ENCODE measurements around the gene ACER1.
"Not testable (repeated sequence)": the region's sequence is repeated elsewhere in the genome, so short reads cannot be mapped to it uniquely, and the experiment has no call there.

ACER1 gene

DNA sequence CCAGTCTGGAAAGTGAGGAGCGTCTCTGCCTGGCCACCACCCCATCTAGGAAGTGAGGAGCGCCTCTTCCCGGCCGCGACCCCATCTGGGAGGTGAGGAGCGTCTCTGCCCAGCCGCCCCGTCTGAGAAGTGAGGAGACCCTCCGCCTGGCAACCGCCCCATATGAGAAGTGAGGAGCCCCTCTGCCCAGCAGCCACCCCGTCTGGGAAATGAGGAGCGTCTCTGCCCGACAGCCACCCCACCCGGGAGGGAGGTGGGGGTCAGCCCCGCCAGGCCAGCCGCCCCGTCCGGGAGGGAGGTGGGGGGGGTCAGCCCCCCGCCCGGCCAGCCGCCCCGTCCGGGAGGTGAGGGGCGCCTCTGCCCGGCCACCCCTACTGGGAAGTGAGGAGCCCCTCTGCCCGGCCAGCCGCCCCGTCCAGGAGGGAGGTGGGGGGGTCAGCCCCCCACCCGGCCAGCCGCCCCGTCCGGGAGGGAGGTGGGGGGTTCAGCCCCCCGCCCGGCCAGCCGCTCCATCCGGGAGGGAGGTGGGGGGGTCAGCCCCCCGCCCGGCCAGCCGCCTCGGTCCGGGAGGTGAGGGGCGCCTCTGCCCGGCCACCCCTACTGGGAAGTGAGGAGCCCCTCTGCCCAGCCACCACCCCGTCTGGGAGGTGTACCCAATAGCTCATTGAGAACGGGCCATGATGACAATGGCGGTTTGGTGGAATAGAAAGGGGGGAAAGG is 22.1 kb upstream of the ACER1 start:
- not testable (repeated sequence) for DNase-seq

DNA sequence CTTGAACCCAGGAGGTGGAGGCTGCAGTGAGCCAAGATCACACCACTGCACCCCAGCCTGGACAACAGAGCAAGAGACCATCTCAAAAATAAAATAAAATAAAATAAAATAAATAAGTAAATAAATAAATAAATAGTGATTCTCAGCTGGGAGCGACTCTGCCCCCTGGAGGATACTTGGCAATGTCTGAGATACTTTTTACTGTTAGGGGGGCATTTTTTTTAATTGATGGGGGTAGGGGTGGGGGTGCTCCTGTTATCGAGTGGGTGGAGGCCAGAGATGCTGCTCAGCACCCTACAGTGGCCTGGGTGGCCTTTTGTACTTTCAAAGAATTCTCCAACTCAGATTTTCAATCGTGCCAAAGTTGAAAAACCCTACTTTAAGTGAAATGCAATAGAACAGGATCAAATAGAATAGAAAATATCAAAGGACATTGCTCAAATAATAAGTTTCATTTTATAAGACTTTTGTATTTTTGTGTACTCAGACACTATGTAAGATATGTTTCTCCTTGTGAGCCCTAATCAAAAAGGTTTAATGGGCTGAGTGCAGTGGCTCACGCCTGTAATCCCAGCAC is 20.8 kb upstream of the ACER1 start:
- no peak for DNase-seq

DNA sequence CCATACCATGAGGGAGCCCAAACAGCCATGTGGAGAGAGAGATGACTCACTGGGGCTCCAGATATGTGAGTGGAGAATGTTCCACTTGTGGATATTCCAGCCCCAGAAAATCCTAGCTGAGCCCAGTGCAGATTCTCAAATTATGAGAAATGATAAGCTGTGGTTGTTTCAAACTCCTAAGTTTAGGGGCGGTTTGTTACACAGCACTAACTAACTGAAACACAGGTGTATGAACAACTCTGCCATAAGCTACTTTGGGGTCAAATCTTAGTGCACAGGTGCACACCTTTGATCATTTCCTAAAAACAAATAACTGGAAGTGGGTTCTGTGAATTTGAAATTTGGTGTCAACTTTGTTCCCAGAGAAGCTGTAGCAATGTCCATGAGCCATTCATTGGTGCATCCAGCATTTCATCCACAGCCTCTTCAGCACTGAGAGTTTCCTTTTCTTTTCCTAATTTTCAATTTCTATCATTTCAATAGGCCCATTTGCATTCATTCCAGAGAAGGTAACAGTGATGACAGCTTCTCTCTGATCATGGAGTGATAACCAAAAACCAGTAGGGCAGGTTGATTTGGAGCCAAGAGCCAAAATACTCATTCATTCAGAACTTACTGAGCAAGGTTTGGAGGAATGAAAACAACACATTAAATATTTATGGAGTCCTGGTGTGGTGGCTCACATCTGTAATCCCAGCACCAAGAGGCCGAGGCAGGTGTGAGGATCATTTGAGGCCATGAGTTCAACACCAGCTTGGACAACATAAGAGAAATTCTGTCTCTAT is 19.2 kb upstream of the ACER1 start:
- DNase-seq: no peak

DNA sequence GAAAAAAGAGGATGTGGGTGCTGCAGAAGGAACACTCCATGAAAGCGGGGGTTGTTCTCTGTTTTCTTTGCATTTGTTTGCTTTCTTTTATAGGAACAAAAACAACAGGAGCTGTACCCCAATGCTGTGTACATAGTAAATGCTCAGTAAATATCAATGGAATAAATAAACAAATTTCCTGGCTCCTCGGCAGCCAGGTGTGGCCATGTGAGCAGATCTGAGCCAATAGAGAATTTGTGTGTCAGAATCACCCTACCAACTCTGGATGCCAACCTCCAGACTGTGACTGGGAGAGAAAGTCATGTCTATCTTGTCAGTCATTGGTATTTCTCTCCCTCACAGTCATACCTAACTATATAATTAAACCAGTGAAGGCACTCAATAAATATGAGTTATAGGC is 17.3 kb upstream of the ACER1 start:
- no peak for DNase-seq

DNA sequence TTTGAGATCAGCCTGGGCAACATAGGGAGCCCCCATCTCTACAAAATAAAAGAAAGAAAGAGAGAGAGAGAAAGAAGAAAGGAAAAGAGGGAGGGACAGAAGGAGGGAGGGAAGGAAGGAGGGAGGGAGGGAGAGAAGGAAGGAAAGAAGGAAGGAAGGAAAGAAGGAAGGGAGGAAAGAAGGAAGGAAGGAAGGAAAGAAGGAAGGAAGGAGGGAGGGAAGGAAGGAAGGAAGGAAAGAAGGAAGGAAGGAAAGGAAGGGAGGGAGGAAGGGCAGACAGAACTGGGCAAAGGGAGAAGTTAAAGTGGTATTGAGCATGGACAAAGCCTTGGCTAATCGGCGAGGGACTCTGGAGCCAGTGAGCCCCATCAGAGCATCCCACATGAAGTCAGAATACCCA is 15.9 kb upstream of the ACER1 start:
- DNase-seq: not testable (repeated sequence)

DNA sequence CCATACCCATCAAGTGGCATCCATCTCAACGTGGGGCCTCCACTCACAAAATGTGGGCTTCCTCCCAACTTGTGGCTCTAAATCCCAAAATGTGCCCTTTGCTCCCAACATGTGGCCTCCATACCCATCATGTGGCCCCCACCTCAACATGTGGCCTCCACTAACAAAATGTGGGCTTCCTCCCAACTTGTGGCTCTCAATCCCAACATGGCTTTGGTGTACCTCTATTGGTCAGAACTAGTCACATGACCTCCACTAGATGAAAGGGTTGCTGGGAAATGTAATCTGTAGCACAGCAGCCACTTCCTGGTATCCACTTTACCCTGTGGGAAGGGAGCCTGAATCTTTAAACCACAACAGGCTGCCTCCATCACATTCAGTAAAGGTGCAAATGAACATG is 10.1 kb upstream of the ACER1 start:
- DNase-seq: no peak

DNA sequence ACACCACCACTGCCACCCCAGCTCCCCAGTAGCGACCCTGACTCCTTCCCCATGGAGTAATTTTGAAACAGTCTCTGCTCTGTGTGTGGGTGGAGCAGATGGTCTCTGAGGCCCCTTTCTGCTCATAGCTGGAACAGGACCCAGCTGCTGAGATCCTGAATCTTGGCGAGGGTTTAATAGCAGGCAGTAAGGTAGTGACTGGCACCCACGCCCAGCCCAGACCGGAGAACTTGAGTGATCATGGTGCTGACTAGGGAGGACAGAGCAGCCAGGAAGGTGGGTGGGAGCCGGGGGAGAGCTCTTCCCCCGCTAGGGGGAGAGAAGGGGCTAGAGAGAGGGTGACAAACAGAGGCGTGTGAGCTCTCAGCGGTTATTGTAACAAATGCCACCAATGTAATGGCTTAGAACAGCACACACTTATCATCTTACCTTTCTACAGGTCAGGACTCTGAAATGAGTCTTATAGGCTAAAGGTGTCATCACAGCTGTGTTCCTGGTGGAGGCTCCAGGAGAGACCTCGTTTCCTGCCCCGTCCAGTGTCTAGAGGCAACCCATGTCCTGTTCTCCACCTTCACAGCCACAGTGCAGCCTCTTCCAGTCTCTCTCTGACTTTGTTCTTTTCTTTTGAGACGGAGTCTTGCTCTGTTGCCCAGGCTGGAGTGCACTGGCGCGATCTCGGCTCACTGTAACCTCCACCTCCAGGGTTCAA is 7.2 kb upstream of the ACER1 start:
- no peak for DNase-seq

DNA sequence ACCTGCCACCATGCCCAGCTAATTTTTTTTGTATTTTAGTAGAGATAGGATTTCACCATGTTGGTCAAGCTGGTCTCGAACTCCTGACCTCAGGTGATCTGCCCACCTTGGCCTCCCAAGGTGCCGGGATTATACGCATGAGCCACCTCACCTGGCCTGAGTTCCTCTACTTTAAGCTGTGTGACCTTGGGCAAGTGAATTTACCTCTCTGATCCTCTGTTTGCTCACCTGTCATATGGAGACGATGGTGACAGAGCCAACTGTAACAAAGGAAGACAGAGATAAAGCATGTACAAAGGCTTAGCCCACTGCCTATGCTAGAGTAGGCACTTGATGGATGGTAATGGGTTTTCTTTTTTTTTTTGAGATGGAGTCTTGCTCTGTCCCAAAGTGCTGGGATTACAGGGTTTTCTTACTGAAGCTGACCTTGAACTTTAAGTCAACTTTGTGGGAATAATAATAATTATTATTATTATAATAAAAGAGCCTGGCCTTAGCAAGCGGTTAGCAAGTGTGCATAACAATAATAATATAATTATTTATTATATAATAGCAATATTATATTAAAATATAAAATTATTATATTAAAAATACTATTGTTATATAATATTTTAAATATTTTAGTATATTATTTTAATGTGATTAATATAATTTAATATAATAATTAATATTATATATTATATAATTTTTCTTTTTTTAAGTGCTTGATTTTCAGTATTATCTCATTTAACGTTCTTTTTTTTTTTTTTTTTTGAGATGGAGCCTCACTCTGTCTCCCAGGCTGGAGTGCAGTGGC is 1.3 kb upstream of the ACER1 start:
- DNase-seq: no peak

DNA sequence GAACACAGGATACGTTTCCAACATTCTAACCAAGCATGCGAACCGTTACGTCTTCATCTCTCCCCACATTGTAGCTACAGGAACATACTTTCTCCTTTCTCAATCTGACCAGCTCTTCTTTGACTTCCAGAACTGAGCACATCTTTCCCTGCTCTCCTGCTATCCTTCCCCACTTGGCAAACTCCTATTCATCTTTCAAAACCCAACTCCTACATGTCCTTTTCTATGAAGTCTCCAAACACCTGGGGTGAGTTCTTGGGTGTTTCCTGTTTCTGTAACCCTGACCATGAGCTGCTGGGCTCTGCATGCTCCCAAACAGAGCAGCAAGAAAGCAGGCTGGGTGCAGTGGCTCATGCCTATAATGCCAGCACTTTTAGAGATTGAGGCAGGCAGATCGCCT is 6.6 kb downstream of the ACER1 start:
- no peak for DNase-seq

DNA sequence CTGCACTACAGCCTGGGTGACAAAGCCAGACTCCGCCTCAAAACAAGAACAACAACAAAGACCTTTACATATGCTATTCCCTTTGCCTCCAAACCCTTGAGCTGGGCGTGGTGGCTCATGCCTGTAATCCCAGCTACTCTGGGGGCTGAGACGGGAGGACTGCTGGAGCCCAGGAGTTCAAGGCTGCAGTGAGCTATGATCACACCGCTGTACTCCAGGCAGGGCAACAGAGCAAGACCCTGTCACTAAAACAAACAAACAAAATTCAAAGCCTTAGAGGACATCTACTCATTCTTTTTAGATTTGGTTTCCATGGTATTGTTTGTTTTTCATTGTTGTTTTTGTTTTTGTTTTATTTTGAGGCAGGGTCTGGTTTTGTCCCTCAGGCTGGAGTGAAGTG is 7.8 kb downstream of the ACER1 start:
- DNase-seq: no peak

DNA sequence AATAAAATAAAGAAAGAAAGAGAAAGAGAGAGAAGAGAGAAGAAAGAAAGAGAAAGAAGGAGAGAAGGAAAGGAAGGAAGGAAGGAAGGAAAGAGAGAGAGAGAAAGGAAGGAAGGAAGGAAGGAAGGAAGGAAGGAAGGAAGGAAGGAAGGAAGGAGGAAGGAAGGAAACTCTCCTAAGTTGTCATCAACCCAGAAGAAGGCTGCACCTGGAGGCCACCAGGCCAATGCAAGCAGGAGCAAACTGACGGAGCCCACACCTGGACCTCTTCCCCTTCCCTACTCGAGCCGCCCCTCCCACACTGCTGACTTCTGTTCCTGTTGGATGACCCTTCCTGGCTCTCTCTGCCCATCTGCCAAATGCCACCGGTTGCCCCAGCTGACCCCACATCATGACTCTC is 8.7 kb downstream of the ACER1 start:
- DNase-seq: no peak

DNA sequence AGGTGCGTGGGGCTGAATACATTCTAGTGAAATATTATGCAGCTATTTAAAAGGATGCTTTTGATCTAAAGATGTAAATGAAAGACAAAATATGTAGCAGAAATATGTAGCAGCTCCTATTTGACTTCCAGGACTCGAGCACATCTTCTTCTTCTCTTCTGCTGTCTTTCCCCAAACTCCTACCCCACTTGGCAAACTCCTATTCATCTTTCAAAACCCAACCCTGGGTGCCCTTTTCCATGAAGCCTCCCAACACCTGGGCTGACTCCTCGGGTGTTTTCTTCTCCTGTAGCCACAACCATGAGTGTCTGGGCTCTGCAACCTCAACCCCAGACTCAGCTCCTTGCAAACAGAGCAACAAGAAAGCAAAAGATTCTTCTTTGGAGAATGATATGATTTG is 11.1 kb downstream of the ACER1 start:
- DNase-seq: no peak

DNA sequence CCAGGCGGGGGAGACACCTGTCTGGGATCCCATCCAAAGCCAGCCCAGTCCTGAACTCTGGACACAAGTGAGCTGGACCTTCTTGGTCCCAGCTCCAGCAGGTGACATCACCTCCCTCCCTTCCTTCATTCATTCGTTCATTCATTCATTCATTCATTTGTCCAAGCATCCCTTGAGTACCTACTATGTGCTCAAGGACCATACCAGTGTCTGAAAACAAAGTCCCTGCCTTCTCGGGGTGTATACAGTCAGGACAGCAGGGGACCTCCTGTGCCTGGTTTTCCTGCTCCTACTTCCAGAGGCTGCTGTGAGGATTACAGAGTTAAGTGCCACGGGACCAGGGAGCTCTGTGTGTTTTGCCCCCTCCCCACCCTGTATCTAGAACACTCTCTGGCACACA is 14.0 kb downstream of the ACER1 start:
- no peak for DNase-seq

DNA sequence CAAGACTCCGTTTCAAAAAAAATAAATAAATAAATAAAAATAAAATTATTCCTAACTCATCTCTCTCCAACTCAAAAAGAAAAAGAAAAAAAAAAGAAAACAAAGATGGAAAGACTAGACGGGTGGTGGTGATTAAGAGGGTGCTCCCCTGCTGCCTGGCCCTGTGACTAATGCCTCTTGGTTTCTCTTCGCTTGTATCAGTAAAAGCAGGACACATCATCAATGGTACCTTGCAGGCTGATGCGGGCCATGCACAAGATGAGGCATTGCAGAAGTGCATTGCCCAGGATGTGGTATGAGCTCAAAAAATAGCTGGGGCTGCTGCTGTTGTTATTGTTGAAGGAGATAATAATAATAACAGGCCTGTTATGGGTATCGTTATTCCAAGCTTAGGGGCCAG is 14.6 kb downstream of the ACER1 start:
- no peak for DNase-seq

DNA sequence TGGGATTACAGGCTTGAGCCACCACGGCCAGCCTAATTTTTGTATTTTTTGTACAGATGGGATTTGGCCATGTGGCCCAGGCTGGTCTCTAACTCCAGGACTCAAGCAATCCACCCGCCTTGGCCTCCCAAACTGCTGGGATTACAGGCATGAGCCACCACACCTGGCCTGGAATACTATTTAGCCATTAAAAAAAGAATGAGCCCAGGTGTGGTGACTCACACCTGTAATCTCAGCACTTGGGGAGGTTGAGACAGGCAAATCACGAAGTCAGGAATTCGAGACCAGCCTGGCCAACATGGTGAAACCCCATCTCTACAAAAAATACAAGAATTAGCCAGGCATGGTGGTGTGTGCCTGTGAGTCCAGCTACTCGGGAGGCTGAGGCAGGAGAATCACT is 17.8 kb downstream of the ACER1 start:
- DNase-seq: not testable (repeated sequence)

DNA sequence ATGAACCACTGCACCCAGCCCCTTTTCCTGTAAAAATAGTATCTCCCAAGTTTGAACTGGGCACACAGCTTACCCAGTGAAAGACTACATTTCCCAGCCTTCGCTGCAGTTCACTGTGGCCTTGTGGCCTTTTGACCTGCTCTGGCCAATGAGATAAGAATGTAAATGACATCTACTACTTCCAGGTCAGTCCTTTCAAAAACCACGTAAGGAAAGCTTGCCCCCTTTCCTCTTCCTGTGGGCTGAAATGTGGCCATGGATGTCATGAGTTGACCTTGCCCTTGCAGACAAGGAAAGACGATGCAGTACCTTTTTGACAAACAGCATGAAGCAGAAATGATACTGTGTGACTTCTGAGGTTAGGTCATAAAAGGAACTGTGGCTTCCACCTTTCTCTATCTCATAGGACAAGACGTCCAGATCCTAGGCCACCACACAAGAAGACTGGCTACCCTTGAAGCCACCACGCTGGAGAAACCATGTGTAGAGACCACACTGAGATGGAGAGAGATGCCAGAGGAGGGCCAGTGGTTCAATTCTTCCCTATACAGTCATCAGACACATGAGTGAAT is 19.9 kb downstream of the ACER1 start:
- DNase-seq: no peak

DNA sequence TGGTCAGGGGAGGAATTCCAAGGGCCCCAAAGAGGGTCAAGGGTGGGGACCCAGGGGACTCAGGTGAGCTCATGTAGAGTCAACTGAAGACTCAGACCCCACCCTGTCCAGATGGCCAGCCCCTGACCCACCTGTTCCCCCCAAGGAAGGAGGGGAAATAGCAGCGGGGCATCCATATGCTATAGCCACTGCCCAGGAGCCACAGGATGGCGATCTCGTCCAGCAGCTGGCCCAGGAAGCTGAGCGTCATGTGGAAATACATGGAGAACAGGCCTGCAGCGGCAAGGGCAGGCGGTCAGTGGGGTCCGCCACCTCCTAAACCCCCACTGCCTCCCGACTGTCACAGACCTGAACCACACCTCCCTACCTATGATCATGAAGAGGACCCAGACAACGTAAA is 21.4 kb downstream of the ACER1 start:
- no peak for DNase-seq

DNA sequence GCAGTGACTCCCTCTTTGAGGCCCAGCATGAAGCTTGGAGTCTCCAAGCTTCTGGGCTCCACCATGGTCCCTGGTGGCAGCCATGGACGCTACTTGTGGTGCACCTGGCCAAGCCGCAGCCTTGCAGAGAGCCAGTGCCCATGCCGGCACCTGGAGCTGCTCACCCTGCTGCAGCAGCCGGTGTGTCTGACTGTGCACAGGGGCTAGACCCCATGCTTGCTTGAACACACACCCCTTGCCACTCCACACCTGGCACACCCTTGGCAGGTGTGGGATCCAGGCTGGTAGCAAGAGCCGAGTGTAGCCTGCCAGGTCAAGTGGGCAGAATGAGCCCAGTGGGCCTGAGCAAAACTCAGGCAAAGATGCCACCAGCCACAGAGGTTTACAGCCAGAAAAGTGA is 35.0 kb downstream of the ACER1 start:
- no peak for DNase-seq

DNA sequence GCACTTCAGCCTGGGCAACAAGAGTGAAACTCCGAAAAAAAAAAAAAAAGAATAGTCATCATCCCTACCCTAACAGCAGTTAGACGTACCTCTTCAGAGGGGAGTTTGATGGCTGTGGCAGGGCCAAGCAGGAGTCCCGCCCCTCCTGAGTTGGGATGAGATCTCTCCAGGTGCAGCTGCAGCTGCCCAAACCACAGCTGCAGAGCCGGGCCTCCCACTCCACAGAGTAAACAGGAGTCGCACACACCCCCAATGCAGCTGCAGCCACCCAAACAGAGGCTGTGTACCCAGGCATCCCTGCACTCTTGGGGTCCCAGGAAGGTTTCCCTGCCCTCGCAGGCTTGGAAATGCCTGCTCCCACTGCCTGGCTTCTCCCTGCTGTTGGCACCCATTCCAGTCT is 36.2 kb downstream of the ACER1 start:
- no peak for DNase-seq

DNA sequence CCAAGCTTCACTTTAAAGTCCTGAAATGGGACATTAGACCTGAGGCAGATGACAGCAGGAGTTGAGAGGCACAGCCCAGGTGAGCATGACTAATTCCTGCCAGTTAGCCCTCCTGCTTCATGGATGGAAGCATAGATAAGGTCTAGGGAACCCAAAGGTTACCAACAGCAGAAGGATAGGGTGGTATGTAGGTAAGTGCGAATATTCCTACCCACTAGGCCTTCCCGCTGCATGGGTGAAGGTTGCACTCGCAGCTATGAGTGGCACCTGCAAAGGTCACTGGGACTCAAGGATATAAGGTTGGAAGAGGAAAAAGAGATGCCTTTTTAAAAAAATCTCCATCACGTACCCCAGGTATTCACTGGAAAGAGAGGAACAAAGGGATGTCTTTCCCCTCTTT is 41.4 kb downstream of the ACER1 start:
- no peak for DNase-seq

DNA sequence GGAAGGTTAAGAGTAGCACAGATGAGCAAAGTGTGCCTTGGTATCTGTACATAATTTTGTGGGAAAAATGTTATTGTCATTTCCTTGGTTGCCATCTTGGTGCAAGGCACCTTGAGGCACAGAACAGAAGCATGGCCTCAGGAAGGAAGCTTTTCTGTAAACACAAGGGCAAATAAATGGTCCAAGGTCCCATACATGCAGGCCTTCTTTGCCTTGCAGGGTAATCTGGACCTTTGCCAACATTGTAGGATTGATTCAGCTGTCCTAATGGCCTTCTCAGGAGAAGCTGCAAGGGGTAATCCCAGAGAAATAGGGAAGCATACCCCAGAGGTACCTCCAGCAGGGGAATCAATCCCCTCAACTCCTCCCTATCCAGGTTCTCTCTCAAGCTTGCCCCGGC is 44.7 kb downstream of the ACER1 start:
- DNase-seq: no peak

DNA sequence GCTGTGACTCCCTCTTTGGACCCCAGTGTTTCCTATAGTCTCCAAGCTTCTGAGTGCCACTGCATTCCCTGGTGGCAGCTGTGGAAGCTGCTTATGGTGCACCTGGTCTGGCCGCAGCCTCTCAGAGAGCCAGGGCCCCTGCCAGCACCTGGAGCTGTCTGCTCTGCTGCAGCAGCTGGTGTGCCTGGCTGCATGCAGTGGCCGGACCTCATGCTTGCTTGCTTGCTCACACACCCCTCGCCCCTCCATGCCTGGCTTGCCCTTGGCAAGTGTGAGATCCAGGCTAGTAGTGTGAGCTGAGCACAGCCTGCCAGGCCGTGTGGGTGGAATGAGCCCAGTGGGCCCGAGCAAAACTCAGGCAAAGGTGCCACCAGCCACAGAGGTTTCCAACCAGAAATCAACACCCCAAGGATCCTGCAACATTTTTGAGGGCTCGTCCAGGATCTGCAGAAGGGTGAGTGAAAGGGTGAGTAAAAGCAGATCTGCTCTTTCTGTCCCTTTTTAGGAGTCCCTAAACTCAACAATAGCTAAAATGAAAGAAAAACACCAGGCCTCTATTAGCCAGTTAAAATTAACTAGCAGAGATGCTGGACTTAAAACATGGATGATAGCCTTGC is 46.0 kb downstream of the ACER1 start:
- DNase-seq: no peak

Measured in NK-92 treated with Interleukin-12 subunit alpha and Interleukin-12 subunit beta, amount 100 ng/mL, for 24 hours (cell line).